ENCODE measurements around the gene PARD3. TPM values are rescaled to one million over a fixed set of nuclear protein-coding genes. Genes with fewer than 3 reads are reported as not detected.

Gene PARD3
- total RNA-seq, 4 donors from 2014 or later = 42.6 to 63.6 (median 55.2) TPM

DNA sequence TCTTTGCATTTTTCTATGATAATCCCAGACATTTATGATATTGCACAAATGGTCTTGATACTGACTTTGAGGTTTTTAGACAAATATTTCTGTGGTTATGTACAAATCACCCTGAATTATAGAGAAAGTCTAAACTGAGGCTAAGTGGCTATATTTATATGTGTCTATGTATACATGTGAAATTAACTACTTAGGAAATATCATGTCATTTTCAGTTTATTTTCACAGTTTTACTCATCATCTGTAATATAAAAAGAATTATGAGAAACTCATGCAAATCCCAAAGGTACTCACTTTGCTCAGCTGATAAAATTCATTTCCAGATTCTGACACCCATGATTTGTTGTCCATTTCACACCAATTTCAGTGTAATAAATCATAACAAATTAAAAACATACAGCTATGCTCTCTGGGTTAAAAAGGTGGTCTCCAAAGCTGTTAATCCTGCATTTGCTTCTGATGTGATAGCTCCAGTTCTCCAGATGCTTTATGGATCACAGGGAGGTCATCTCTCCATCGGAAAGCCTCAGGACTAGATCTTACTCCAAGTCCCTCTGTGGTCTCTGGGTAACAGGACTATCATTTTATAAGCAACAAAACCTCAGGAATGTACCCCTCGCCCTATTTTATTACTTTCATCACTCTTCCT is 673.9 kb downstream of the PARD3 start:
- peaks cover 0 to 9% (median 0%) of the 10 kb centered on the region in 4 donors for H3K4me1 ChIP-seq
- H3K4me3 ChIP-seq = no peak overlapping the region
- no peak overlapping the region for H3K27ac ChIP-seq
- no peaks in the 10 kb centered on the region for H3K27me3 ChIP-seq
- DNase-seq (ENCODE audit: low spot score in 2 of 2) = no peak
- H3K9me3 ChIP-seq = no peaks in the 10 kb centered on the region
- WGBS, 2 donors = 73 to 74% methylated on average over 2 of the region's 2 CpGs
- TF ChIP-seq POLR2A (IDR thresholded peaks at IDR 0.05) = no peak
- TF ChIP-seq, protein P1, sequence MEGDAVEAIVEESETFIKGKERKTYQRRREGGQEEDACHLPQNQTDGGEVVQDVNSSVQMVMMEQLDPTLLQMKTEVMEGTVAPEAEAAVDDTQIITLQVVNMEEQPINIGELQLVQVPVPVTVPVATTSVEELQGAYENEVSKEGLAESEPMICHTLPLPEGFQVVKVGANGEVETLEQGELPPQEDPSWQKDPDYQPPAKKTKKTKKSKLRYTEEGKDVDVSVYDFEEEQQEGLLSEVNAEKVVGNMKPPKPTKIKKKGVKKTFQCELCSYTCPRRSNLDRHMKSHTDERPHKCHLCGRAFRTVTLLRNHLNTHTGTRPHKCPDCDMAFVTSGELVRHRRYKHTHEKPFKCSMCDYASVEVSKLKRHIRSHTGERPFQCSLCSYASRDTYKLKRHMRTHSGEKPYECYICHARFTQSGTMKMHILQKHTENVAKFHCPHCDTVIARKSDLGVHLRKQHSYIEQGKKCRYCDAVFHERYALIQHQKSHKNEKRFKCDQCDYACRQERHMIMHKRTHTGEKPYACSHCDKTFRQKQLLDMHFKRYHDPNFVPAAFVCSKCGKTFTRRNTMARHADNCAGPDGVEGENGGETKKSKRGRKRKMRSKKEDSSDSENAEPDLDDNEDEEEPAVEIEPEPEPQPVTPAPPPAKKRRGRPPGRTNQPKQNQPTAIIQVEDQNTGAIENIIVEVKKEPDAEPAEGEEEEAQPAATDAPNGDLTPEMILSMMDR (IDR thresholded peaks at IDR 0.05) = no peak
- no peak for TF ChIP-seq EP300 (IDR thresholded peaks at IDR 0.05)
- no peaks in the 10 kb centered on the region for H3K36me3 ChIP-seq

- no peaks in the 10 kb centered on the region for H3K27me3 ChIP-seq
- H3K9me3 ChIP-seq = no peaks in the 10 kb centered on the region
- 83 to 89% methylated on average over 3 of the region's 3 CpGs for WGBS, 2 donors
- no peaks in the 10 kb centered on the region for H3K4me1 ChIP-seq
- H3K27ac ChIP-seq = no peak overlapping the region
- no peak for DNase-seq (ENCODE audit: low spot score in 2 of 2)
- H3K36me3 ChIP-seq = no peaks in the 10 kb centered on the region
- TF ChIP-seq, protein P1 (IDR thresholded peaks at IDR 0.05) = no peak
- TF ChIP-seq EP300 (IDR thresholded peaks at IDR 0.05) = no peak
- TF ChIP-seq POLR2A (IDR thresholded peaks at IDR 0.05) = no peak
- H3K4me3 ChIP-seq = no peak overlapping the region
Measured at GRCh38 chr10:34139559-34139958, 675.5 kb downstream of the PARD3 start.

DNA sequence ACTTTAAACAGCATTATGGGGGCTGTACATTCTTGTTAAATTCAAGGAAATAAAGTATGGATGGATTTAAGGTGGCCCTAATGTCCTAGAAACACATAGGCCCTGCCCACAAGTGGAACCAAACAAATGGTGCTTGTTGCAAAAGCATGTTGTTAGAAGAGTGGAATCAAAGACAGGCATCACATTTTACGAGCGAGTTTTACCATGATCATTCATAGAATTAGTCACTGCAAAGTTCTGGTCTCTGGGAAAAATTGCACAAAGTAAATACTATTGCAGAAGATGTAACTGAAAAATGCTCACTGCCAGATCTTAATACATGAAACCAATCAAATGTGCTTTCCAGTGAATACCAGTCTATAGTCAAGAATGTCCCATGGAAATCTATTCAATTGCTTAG is 677.1 kb downstream of the PARD3 start:
- TF ChIP-seq, protein P1 (IDR thresholded peaks at IDR 0.05) = no peak
- TF ChIP-seq EP300 (IDR thresholded peaks at IDR 0.05) (no peak), POLR2A (IDR thresholded peaks at IDR 0.05) (no peak)
- no peaks in the 10 kb centered on the region for H3K9me3 ChIP-seq
- H3K4me3 ChIP-seq = no peak overlapping the region
- no peak for DNase-seq (ENCODE audit: low spot score in 2 of 2)
- H3K27ac ChIP-seq = no peak overlapping the region
- no peaks in the 10 kb centered on the region for H3K27me3 ChIP-seq
- H3K36me3 ChIP-seq = peaks cover 0 to 3% (median 0%) of the 10 kb centered on the region in 3 donors
- WGBS, 2 donors = 94 to 97% methylated on average over 2 of the region's 2 CpGs
- H3K4me1 ChIP-seq = no peaks in the 10 kb centered on the region

DNA sequence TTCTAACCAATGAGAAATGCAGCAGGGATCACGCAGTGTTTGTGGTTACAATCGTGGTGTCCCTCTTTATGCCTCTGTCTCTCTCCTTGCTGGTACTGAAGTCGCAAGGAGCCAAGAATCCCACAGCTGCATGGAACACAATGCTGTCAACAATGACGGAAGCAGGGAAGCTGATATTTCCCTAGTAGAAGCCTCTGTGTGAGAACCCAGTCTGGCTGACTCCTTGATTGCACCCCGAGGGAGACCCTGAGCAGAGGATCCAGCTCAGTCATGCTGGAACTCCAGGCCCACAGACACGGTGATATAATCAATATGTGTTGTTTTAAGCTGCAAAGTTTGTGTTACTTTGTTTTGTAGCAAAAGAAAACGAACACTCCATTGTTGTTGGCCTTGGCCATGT is 677.9 kb downstream of the PARD3 start:
- 77 to 87% methylated on average over 7 of the region's 7 CpGs for WGBS, 2 donors
- no peak for TF ChIP-seq EP300 (IDR thresholded peaks at IDR 0.05)
- no peak for TF ChIP-seq POLR2A (IDR thresholded peaks at IDR 0.05)
- TF ChIP-seq, protein P1 (IDR thresholded peaks at IDR 0.05) = no peak
- Histone ChIP-seq H3K4me3 (no peak overlapping the region), H3K4me1 (no peaks in the 10 kb centered on the region), H3K27me3 (no peaks in the 10 kb centered on the region), H3K9me3 (no peaks in the 10 kb centered on the region), H3K27ac (no peak overlapping the region), H3K36me3 (peaks cover 0 to 5% (median 0%) of the 10 kb centered on the region in 3 donors)
- DNase-seq (ENCODE audit: low spot score in 2 of 2) = no peak

DNA sequence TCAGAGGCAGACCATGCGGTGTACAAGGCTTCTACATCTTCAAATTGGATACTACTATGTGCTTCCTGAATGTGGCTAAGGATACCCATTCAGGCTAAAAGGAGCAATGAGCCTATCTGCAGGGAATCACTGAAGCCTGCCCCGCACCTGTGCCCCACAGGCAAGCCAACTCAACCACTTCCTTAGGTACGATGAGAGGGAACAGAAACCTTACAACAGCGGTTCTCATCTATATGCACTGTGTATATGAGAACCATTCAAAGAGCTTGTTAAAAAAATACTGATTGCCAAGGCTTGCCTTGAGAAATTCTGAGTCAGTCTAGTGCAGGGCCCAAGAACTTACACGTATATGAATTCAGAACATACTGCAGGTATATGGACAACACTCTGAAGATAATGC is 679.6 kb downstream of the PARD3 start:
- no peaks in the 10 kb centered on the region for H3K4me1 ChIP-seq
- no peak overlapping the region for H3K4me3 ChIP-seq
- H3K27me3 ChIP-seq = no peaks in the 10 kb centered on the region
- TF ChIP-seq POLR2A (IDR thresholded peaks at IDR 0.05) (no peak), EP300 (IDR thresholded peaks at IDR 0.05) (no peak)
- TF ChIP-seq, protein P1 (IDR thresholded peaks at IDR 0.05) = no peak
- peaks cover 0 to 16% (median 0%) of the 10 kb centered on the region in 3 donors for H3K36me3 ChIP-seq
- no peak overlapping the region for H3K27ac ChIP-seq
- no peaks in the 10 kb centered on the region for H3K9me3 ChIP-seq
- 88 to 98% methylated on average over 5 of the region's 5 CpGs for WGBS, 2 donors
- no peak for DNase-seq (ENCODE audit: low spot score in 2 of 2)
